Nephron (organoid): ENCODE measurements around the gene ADARB2.

Experiments
- H3K27ac Mint-ChIP-seq, 3 experiments: 2 replicates each; pipeline ENCODE4 v1.8.0; 2020; ENCODE audit warnings: mixed read lengths in 3 of 3, mild to moderate bottlenecking in 2 of 3, moderate library complexity in 1 of 3
- H3K27me3 Mint-ChIP-seq: 2 replicates; pipeline ENCODE4 v1.8.0; 2021; ENCODE audit warnings: low read depth, mild to moderate bottlenecking, moderate library complexity, mixed read lengths
- H3K36me3 Mint-ChIP-seq: 2 replicates; pipeline ENCODE4 v1.8.0; 2020; ENCODE audit warnings: low read depth, mixed read lengths
- H3K4me1 Mint-ChIP-seq: 2 replicates; pipeline ENCODE4 v1.8.0; 2020; ENCODE audit warnings: mixed read lengths
- H3K4me3 Mint-ChIP-seq, 3 experiments: 2 replicates each; pipeline ENCODE4 v1.8.0; 2020; ENCODE audit warnings: mild to moderate bottlenecking in 3 of 3, mixed read lengths in 3 of 3, moderate library complexity in 2 of 3
- H3K9me3 Mint-ChIP-seq: 2 replicates; pipeline ENCODE4 v1.8.0; 2020; ENCODE audit warnings: mixed read lengths
- TF ChIP-seq, protein P1 (sequence below), 3 experiments: fragments of 200-600 bp; sonication (generic); IDR thresholded peaks; one replicate each; pipeline ENCODE4 v1.5.0; 2021; ENCODE audit warnings: antibody characterized with exemption in 3 of 3; ENCODE audit not compliant: unreplicated experiment in 3 of 3

The ADARB2 gene

DNA sequence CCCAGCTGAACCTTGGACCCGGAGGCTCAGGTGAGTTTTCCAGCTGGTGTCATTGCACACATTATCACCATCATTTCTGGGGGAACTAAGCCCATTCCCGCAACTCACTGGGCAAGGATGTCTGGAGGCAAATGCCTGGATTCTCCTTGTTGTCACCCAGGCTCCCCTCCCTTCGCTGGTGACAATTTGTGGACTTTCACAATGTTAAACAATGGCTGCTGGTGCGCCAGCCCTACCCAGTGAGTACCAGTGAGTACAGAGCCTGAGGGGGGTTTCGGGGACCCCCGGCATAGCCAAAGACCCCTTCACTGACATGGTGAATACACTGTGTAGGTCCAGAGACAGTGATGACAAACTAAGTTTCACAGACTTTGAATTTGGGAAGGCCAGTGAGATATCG, 189.2 kb downstream of the ADARB2 start:
- TF ChIP-seq, protein P1, sequence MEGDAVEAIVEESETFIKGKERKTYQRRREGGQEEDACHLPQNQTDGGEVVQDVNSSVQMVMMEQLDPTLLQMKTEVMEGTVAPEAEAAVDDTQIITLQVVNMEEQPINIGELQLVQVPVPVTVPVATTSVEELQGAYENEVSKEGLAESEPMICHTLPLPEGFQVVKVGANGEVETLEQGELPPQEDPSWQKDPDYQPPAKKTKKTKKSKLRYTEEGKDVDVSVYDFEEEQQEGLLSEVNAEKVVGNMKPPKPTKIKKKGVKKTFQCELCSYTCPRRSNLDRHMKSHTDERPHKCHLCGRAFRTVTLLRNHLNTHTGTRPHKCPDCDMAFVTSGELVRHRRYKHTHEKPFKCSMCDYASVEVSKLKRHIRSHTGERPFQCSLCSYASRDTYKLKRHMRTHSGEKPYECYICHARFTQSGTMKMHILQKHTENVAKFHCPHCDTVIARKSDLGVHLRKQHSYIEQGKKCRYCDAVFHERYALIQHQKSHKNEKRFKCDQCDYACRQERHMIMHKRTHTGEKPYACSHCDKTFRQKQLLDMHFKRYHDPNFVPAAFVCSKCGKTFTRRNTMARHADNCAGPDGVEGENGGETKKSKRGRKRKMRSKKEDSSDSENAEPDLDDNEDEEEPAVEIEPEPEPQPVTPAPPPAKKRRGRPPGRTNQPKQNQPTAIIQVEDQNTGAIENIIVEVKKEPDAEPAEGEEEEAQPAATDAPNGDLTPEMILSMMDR (IDR thresholded peaks at IDR 0.05; ENCODE audit: unreplicated experiment in 3 of 3): no peak
- peaks cover 51% of the 10 kb centered on the region for H3K27me3 Mint-ChIP-seq
- H3K36me3 Mint-ChIP-seq: no peaks in the 10 kb centered on the region
- no peak overlapping the region for H3K27ac Mint-ChIP-seq
- H3K9me3 Mint-ChIP-seq: peaks cover 5% of the 10 kb centered on the region
- no peak overlapping the region for H3K4me3 Mint-ChIP-seq
- peaks cover 13% of the 10 kb centered on the region for H3K4me1 Mint-ChIP-seq

GRCh38 chr10:1546431-1547110, 190.8 kb downstream of the ADARB2 start:
- H3K36me3 Mint-ChIP-seq: no peaks in the 10 kb centered on the region
- H3K4me3 Mint-ChIP-seq: no peak overlapping the region
- peaks cover 5% of the 10 kb centered on the region for H3K9me3 Mint-ChIP-seq
- peaks cover 10% of the 10 kb centered on the region for H3K4me1 Mint-ChIP-seq
- H3K27me3 Mint-ChIP-seq: peaks cover 47% of the 10 kb centered on the region
- TF ChIP-seq, protein P1 (IDR thresholded peaks at IDR 0.05; ENCODE audit: unreplicated experiment in 3 of 3): no peak
- H3K27ac Mint-ChIP-seq: no peak overlapping the region

GRCh38 chr10:1545524-1545923, 191.8 kb downstream of the ADARB2 start:
- Mint-ChIP-seq H3K4me3 (no peak overlapping the region), H3K27ac (no peak overlapping the region)

GRCh38 chr10:1544929-1545328, 192.4 kb downstream of the ADARB2 start:
- no peaks in the 10 kb centered on the region for H3K36me3 Mint-ChIP-seq
- H3K9me3 Mint-ChIP-seq: peaks cover 5% of the 10 kb centered on the region
- no peak overlapping the region for H3K27ac Mint-ChIP-seq
- TF ChIP-seq, protein P1 (IDR thresholded peaks at IDR 0.05; ENCODE audit: unreplicated experiment in 3 of 3): no peak
- no peaks in the 10 kb centered on the region for H3K4me1 Mint-ChIP-seq
- H3K4me3 Mint-ChIP-seq: no peak overlapping the region
- peaks cover 37% of the 10 kb centered on the region for H3K27me3 Mint-ChIP-seq

More at GRCh38 chr10:1545524-1545923, 191.8 kb downstream of the ADARB2 start:
- Mint-ChIP-seq H3K9me3 (peaks cover 5% of the 10 kb centered on the region), H3K4me1 (peaks cover 3% of the 10 kb centered on the region), H3K27me3 (peaks cover 42% of the 10 kb centered on the region), H3K36me3 (no peaks in the 10 kb centered on the region)
- TF ChIP-seq, protein P1 (IDR thresholded peaks at IDR 0.05; ENCODE audit: unreplicated experiment in 3 of 3): no peak

DNA sequence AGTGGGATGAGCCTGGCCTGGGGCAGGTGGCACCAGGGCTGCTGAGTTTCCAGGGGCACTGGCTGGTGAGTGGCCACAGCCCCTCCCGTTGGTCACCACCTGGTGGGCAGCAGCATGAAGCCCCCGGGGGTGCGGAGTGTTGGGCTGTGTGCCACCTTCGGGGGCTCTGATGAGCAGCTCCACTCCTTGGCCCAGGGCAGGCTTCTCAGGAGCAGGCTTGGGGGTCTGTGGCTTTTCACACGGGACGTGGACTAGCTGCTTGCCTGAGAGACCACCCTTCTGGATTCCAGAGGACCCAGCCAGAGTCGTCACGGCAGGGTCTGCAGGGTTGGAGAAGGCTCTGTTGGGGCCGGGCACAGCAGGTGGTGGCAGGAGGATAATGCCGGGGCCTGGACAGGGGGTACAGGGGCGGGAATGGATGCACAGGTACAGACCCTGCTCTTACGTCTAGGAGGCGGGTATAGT, 193.1 kb downstream of the ADARB2 start:
- Mint-ChIP-seq H3K4me3 (no peak overlapping the region), H3K9me3 (peaks cover 5% of the 10 kb centered on the region), H3K27me3 (peaks cover 35% of the 10 kb centered on the region), H3K4me1 (no peaks in the 10 kb centered on the region), H3K36me3 (no peaks in the 10 kb centered on the region), H3K27ac (no peak overlapping the region)
- TF ChIP-seq, protein P1 (IDR thresholded peaks at IDR 0.05; ENCODE audit: unreplicated experiment in 3 of 3): no peak

GRCh38 chr10:1543596-1543995, 193.7 kb downstream of the ADARB2 start:
- H3K9me3 Mint-ChIP-seq: peaks cover 5% of the 10 kb centered on the region
- no peaks in the 10 kb centered on the region for H3K36me3 Mint-ChIP-seq
- TF ChIP-seq, protein P1 (IDR thresholded peaks at IDR 0.05; ENCODE audit: unreplicated experiment in 3 of 3): no peak
- H3K4me3 Mint-ChIP-seq: no peak overlapping the region
- peaks cover 39% of the 10 kb centered on the region for H3K27me3 Mint-ChIP-seq
- H3K27ac Mint-ChIP-seq: no peak overlapping the region
- no peaks in the 10 kb centered on the region for H3K4me1 Mint-ChIP-seq
